ENCODE data around the gene ELF3. TPM values are rescaled to one million over a fixed set of nuclear protein-coding genes. Genes with fewer than 3 reads are reported as not detected.

The ELF3 gene
- total and polyA plus RNA-seq, 2 experiments from 2014 or later, result 12.3 to 19.5 TPM

- Histone ChIP-seq H3K36me3 (ENCODE audit: insufficient read depth) (no peaks in the 10 kb centered on the region), H4K20me1 (replicated peaks; ENCODE audit: insufficient read depth) (no peaks in the 10 kb centered on the region), H3K4me3 (no peak overlapping the region), H3K79me2 (replicated peaks; ENCODE audit: insufficient read depth) (no peaks in the 10 kb centered on the region), H2AFZ (no peak overlapping the region), H3K4me1 (ENCODE audit: insufficient read depth) (no peaks in the 10 kb centered on the region), H3K4me2 (no peak overlapping the region), H3F3A (replicated peaks; ENCODE audit: low read depth) (no peaks in the 10 kb centered on the region), H3K27me3 (ENCODE audit: insufficient read depth) (no peaks in the 10 kb centered on the region), H3K9me2 (ENCODE audit: insufficient read depth) (no peaks in the 10 kb centered on the region), H3K27ac (ENCODE audit: low read depth) (no peak overlapping the region)
- H3K4me1 Mint-ChIP-seq, result peaks cover 5% of the 10 kb centered on the region; the same call in 1 of the 3 replicates
- no peaks in the 10 kb centered on the region for H3K9me3 Mint-ChIP-seq
- no peaks in the 10 kb centered on the region for H3K36me3 Mint-ChIP-seq (ENCODE audit: low read depth)
- no peaks in the 10 kb centered on the region for H3K27me3 Mint-ChIP-seq (ENCODE audit: insufficient read depth, low read depth, poor library complexity)
- no peak overlapping the region for H3K4me3 Mint-ChIP-seq
- TF ChIP-seq POLR2AphosphoS5 (IDR thresholded peaks at IDR 0.05; ENCODE audit: low read depth) (no peak), JUNB (IDR thresholded peaks at IDR 0.05; ENCODE audit: unreplicated experiment) (no peak), STAT1 (IDR thresholded peaks at IDR 0.05; ENCODE audit: unreplicated experiment) (no peak), ZNF114 (CRISPR knock-in tag; IDR thresholded peaks at IDR 0.05) (no peak), EZH2phosphoT487 (IDR thresholded peaks at IDR 0.05; ENCODE audit: unreplicated experiment) (no peak), CREB1 (CRISPR knock-in tag; IDR thresholded peaks at IDR 0.05; ENCODE audit: low read depth) (no peak), EZH2 (IDR thresholded peaks at IDR 0.05; ENCODE audit: low read depth, unreplicated experiment) (no peak), NANOG (IDR thresholded peaks at IDR 0.05; ENCODE audit: borderline replicate concordance) (no peak), ZNF462 (CRISPR knock-in tag; IDR thresholded peaks at IDR 0.05) (no peak), ZNF331 (CRISPR knock-in tag; IDR thresholded peaks at IDR 0.05; ENCODE audit: low read depth) (no peak), REST (IDR thresholded peaks at IDR 0.05; ENCODE audit: unreplicated experiment) (no peak)
- TF ChIP-seq, protein P1, sequence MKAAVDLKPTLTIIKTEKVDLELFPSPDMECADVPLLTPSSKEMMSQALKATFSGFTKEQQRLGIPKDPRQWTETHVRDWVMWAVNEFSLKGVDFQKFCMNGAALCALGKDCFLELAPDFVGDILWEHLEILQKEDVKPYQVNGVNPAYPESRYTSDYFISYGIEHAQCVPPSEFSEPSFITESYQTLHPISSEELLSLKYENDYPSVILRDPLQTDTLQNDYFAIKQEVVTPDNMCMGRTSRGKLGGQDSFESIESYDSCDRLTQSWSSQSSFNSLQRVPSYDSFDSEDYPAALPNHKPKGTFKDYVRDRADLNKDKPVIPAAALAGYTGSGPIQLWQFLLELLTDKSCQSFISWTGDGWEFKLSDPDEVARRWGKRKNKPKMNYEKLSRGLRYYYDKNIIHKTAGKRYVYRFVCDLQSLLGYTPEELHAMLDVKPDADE (IDR thresholded peaks at IDR 0.05), result no peak
- TF ChIP-seq, protein P2, sequence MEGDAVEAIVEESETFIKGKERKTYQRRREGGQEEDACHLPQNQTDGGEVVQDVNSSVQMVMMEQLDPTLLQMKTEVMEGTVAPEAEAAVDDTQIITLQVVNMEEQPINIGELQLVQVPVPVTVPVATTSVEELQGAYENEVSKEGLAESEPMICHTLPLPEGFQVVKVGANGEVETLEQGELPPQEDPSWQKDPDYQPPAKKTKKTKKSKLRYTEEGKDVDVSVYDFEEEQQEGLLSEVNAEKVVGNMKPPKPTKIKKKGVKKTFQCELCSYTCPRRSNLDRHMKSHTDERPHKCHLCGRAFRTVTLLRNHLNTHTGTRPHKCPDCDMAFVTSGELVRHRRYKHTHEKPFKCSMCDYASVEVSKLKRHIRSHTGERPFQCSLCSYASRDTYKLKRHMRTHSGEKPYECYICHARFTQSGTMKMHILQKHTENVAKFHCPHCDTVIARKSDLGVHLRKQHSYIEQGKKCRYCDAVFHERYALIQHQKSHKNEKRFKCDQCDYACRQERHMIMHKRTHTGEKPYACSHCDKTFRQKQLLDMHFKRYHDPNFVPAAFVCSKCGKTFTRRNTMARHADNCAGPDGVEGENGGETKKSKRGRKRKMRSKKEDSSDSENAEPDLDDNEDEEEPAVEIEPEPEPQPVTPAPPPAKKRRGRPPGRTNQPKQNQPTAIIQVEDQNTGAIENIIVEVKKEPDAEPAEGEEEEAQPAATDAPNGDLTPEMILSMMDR (conservative IDR thresholded peaks at IDR 0.05; ENCODE audit: low read depth in 2 of 2), result no peak
- H3K27ac Mint-ChIP-seq, result no peak overlapping the region
- ATAC-seq (no peak), DNase-seq (ENCODE audit: low spot score) (no peak)
These were observed 28.4 kb downstream of the ELF3 start for GRCh38 chr1:202038688-202039346.

Measured in GM23338 (cell line).